GM12872 (cell line): ENCODE measurements around the gene ZC3H6.

Experiments
- CTCF ChIP-seq: IDR thresholded peaks from 3 replicates; pipeline ENCODE4 v1.5.1; 2011; ENCODE audit warnings: low read depth, mild to moderate bottlenecking, low read length, moderate library complexity; ENCODE audit not compliant: insufficient read depth

The ZC3H6 gene

DNA sequence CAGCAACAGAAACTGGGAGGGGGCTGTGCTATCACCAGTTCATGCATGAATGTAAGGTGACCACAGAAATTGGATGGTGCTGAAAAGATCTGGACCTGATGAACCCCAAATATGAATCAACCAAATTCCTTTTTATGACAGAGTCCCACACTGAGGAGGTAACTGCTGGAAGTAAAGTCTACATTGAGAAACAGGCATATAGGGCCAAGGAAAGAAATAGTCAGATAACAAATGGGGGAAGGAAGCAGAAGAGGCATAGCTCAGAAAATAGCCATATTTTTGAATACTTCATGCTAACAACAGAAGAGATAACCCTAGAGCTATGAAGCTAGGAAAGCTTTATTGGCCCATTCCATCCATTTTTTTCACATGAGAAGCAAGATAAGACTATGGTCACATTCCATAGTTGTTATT, 25.8 kb downstream of the ZC3H6 start:
- TF ChIP-seq CTCF: no peak

- TF ChIP-seq CTCF: no peak
These were observed 26.6 kb downstream of the ZC3H6 start for GRCh38 chr2:112301973-112302372.

GRCh38 chr2:112304298-112304941, 29.0 kb downstream of the ZC3H6 start:
- no peak for TF ChIP-seq CTCF

DNA sequence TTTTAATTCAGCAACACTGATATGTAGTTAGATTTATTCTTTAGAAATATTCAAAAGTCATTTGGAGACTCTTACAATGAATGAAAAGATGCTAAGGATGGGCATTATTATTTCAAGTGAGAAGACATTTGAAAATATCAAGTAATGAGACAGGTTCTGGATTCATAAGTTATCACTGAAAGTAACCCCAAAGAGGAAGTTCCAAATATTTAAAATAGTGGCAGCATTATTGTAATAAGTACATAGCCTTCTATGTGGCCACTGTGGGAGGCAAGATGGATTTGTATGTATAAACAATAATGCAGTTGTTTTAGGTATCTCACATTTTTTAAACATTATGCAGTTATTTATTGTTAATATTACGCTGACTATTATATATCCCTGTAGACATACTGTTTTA, 29.7 kb downstream of the ZC3H6 start:
- no peak for TF ChIP-seq CTCF

DNA sequence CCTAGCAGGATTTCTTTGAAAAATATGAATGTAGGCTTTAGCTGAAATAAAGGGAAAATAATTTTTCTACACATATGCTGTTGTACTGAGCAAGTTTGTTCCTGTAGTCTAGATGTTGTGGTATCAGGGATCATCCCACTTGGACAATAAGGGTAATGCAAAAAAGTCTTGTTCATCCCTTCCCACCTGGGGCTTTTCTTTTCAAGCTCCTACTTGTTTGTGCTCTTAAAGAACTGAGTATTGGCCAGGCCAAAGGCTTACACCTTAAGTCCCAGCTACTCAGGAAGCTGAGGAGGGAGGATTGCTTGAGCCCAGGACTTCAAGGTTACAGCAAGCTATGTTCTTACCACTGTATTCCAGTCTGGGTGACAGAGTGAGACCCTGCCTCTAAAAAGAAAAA, 35.5 kb downstream of the ZC3H6 start:
- no peak for TF ChIP-seq CTCF

DNA sequence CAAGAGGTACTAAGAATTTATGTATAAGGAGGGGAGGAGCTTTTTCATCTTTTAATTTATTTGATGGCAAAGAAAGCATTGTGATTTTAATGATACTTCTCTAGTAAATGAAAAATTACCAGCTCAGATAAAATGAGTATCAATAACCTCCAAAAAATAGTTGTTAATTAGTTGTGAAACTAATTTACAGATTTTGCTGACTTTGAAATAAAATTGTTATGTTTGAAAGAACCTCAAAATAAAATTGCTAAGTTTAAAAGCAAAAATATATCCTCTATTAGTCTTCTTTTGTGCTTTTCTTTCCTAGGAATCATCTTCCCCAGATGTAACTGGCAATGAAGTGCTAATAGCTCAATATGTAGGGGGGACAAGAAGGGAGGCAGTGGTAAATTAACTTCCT, 36.5 kb downstream of the ZC3H6 start:
- no peak for TF ChIP-seq CTCF

GRCh38 chr2:112312821-112313220, 37.4 kb downstream of the ZC3H6 start:
- no peak for TF ChIP-seq CTCF
